Astrocyte (in vitro differentiated cells and primary cell): Measurements from ENCODE around the gene ASXL1.

Source experiments
- EZH2 ChIP-seq: IDR thresholded peaks from 2 replicates; pipeline ENCODE4 v1.6.1; 2012; ENCODE audit warnings: mild to moderate bottlenecking, low read length, inconsistent platforms; ENCODE audit not compliant: insufficient read depth
- TF ChIP-seq, protein P1 (sequence below): IDR thresholded peaks from 2 replicates; pipeline ENCODE4 v1.5.1; 2011; ENCODE audit warnings: low read depth, mild to moderate bottlenecking, inconsistent platforms, low read length, moderate library complexity; ENCODE audit not compliant: insufficient read depth

DNA sequence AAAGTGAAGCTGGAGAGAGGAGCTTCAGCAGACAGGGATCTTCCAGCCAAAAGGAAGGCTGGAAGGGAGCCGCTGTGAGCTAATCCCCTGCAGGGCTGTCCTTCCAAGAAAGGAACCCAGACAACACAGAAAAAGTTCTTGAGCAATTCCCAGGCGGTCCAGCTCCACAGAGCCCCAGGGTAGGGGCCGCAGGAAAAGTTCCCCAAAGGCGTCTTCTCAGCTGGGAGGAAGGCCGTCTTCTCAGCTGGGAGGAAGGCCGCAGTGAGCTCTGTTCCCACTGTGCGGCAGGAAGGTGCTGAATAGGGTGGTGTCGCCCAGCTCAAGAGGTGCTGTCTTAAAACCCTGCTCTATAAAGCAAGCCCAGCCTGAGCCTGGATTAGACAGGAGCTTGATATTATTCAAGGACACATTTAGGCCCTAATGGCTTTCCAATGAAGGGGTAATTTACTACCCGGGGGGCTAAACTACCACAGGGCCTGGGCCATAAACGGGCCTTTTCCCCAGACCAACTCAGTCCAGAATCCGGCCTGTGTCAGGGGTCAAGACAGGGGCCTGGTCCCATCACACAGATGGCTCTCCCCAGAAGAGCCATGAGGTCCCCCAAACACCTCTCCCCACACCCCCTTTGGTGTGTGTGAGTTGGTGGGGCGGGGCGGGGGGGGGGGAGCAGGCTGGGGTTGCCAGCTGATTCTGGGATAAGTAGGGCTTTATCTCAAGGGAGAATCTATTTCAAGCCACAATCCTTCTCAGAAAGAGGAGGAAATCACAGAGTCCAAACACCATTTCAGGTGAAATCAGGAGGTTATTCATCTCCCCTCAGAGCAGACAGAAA, 123.4 kb downstream of the ASXL1 start:
- TF ChIP-seq, protein P1, sequence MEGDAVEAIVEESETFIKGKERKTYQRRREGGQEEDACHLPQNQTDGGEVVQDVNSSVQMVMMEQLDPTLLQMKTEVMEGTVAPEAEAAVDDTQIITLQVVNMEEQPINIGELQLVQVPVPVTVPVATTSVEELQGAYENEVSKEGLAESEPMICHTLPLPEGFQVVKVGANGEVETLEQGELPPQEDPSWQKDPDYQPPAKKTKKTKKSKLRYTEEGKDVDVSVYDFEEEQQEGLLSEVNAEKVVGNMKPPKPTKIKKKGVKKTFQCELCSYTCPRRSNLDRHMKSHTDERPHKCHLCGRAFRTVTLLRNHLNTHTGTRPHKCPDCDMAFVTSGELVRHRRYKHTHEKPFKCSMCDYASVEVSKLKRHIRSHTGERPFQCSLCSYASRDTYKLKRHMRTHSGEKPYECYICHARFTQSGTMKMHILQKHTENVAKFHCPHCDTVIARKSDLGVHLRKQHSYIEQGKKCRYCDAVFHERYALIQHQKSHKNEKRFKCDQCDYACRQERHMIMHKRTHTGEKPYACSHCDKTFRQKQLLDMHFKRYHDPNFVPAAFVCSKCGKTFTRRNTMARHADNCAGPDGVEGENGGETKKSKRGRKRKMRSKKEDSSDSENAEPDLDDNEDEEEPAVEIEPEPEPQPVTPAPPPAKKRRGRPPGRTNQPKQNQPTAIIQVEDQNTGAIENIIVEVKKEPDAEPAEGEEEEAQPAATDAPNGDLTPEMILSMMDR = no peak
- no peak for TF ChIP-seq EZH2
